ENCODE data around the gene RAB17. TPM values are rescaled to one million over a fixed set of nuclear protein-coding genes. Genes with fewer than 3 reads are reported as not detected.

The RAB17 gene
- total and polyA plus RNA-seq, 10 of the 15 experiments (the other 5 are each of a cell fraction or from before 2014, with no cell fraction given) = 0.07 to 1.4 (median 0.28) TPM; not detected in 3

GRCh38 chr2:237572021-237572741 is 18.4 kb downstream of the RAB17 start (continued):
- TF ChIP-seq ZNF24 (IDR thresholded peaks at IDR 0.05) = no peak
- no peak for TF ChIP-seq MYC (IDR thresholded peaks at IDR 0.05; ENCODE audit: insufficient read depth, insufficient read length, insufficient replicate concordance, low read length, severe bottlenecking)
- TF ChIP-seq PAX8 (IDR thresholded peaks at IDR 0.05) = no peak
- no peak; the same call in 1 of the 2 replicates for TF ChIP-seq RB1 (IDR thresholded peaks at IDR 0.05; ENCODE audit: borderline replicate concordance)
- TF ChIP-seq RUNX3 (IDR thresholded peaks at IDR 0.05; ENCODE audit: low read length) = peak; percentile 50
- no peak for TF ChIP-seq MYB (IDR thresholded peaks at IDR 0.05; ENCODE audit: borderline replicate concordance, low read depth, low read length)
- no peak for TF ChIP-seq NR2C1 (IDR thresholded peaks at IDR 0.05)
- TF ChIP-seq BCL11A (IDR thresholded peaks at IDR 0.05; ENCODE audit: low read depth, low read length) = no peak
- TF ChIP-seq ZNF622 (IDR thresholded peaks at IDR 0.05) = no peak
- TF ChIP-seq IRF3 (IDR thresholded peaks at IDR 0.05) = no peak
- no peak for TF ChIP-seq ZZZ3 (IDR thresholded peaks at IDR 0.05; ENCODE audit: control insufficient read depth, insufficient read length, low read depth)
- TF ChIP-seq DPF2 (IDR thresholded peaks at IDR 0.05) = no peak
- no peak for TF ChIP-seq SKIL (IDR thresholded peaks at IDR 0.05; ENCODE audit: low read depth, poor library complexity, severe bottlenecking)
- no peak for TF ChIP-seq MEF2B (IDR thresholded peaks at IDR 0.05; ENCODE audit: partially characterized antibody, poor library complexity, severe bottlenecking)
- no peak for TF ChIP-seq ZNF274 (IDR thresholded peaks at IDR 0.05; ENCODE audit: insufficient read depth, insufficient read length)
- TF ChIP-seq SMARCA5 (IDR thresholded peaks at IDR 0.05) = peak; percentile 72; the same call in 1 of the 2 replicates
- no peak for TF ChIP-seq STAT3 (IDR thresholded peaks at IDR 0.05; ENCODE audit: low read depth, low read length)
- no peak for TF ChIP-seq SMAD5 (IDR thresholded peaks at IDR 0.05; ENCODE audit: low read depth)
- TF ChIP-seq NFIC (IDR thresholded peaks at IDR 0.05; ENCODE audit: low read depth, low read length) = no peak
- TF ChIP-seq HSF1 (IDR thresholded peaks at IDR 0.05; ENCODE audit: low read depth, low read length) = no peak
- peak; percentile 13; the same call in 1 of the 2 replicates for TF ChIP-seq RFX5 (IDR thresholded peaks at IDR 0.05; ENCODE audit: low read depth, low read length)
- TF ChIP-seq SPI1 (IDR thresholded peaks at IDR 0.05; ENCODE audit: borderline replicate concordance, insufficient read depth, low read depth, low read length) = no peak
- TF ChIP-seq IKZF1 (conservative IDR thresholded peaks at IDR 0.05) = 0 out of 2 replicates have a peak, but pooled peaks have one; percentile 18
- TF ChIP-seq TARDBP (IDR thresholded peaks at IDR 0.05; ENCODE audit: borderline replicate concordance) = no peak
- no peak for TF ChIP-seq PAX5 (IDR thresholded peaks at IDR 0.05; ENCODE audit: borderline replicate concordance, low read depth, low read length)
- no peak for TF ChIP-seq ATF3 (IDR thresholded peaks at IDR 0.05; ENCODE audit: borderline replicate concordance, extremely low read depth, low read depth, low read length)
- TF ChIP-seq ZBED1 (IDR thresholded peaks at IDR 0.05; ENCODE audit: borderline replicate concordance) = no peak
- TF ChIP-seq STAT1 (conservative IDR thresholded peaks at IDR 0.05) = no peak
- no peak for TF ChIP-seq POLR2AphosphoS5 (IDR thresholded peaks at IDR 0.05; ENCODE audit: low read length)

Measured in GM12878 (cell line).